HEK293 (cell line): ENCODE results near the gene GP9.

Experiments used
- SP3 ChIP-seq: fragments of 450-650 bp; formaldehyde crosslinking; IDR thresholded peaks from 2 replicates; pipeline ENCODE4 v1.5.1; 2016; ENCODE audit warnings: missing biosample characterization, missing genetic modification characterization
- TRIM28 ChIP-seq: IDR thresholded peaks from 2 replicates; pipeline ENCODE4 v1.6.1; 2011; ENCODE audit warnings: low read length, control low read depth, borderline replicate concordance
- YY1 ChIP-seq: fragments of 450-650 bp; formaldehyde crosslinking; IDR thresholded peaks from 2 replicates; pipeline ENCODE4 v1.5.1; 2018; ENCODE audit warnings: missing biosample characterization, missing genetic modification characterization
- TF ChIP-seq, protein P1 (sequence below): fragments of 450-650 bp; formaldehyde crosslinking; IDR thresholded peaks from 2 replicates; pipeline ENCODE4 v1.5.1; 2016; ENCODE audit warnings: missing biosample characterization, missing genetic modification characterization
- TF ChIP-seq, protein P2 (sequence below): fragments of 450-650 bp; formaldehyde crosslinking; IDR thresholded peaks from 2 replicates; pipeline ENCODE4 v1.5.1; 2016; ENCODE audit warnings: missing biosample characterization, missing genetic modification characterization

DNA sequence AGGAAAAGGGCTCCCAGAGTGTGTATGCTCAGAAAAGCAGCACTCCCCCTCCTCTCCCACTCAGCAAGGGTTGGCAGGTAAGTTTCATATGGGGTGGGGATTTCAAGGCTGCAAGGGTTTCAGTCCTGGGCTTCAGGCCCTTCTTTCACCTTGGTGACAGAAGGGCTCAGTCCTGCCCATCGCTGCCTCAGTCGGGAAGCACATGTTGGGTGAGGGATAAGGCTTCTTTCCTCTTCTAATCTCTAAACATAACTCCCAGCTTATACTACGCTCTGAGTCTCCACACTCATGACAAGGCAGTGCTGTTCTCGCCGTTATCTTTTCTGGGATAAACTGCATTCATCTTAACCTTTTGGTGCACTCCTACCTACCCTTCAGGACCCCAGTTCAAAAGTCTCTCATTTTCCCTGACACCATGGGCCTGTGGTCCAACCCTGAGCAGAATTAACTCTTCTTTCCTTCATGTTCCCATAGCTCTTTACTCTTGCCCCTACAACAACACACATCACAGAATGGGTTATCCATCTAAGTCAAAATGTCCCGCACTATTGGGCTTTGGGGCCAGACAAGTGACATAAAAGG lies 44.0 kb downstream of the GP9 start:
- TF ChIP-seq, protein P1, sequence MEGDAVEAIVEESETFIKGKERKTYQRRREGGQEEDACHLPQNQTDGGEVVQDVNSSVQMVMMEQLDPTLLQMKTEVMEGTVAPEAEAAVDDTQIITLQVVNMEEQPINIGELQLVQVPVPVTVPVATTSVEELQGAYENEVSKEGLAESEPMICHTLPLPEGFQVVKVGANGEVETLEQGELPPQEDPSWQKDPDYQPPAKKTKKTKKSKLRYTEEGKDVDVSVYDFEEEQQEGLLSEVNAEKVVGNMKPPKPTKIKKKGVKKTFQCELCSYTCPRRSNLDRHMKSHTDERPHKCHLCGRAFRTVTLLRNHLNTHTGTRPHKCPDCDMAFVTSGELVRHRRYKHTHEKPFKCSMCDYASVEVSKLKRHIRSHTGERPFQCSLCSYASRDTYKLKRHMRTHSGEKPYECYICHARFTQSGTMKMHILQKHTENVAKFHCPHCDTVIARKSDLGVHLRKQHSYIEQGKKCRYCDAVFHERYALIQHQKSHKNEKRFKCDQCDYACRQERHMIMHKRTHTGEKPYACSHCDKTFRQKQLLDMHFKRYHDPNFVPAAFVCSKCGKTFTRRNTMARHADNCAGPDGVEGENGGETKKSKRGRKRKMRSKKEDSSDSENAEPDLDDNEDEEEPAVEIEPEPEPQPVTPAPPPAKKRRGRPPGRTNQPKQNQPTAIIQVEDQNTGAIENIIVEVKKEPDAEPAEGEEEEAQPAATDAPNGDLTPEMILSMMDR (tag by site-specific recombination), result no peak
- TF ChIP-seq YY1 (tag by site-specific recombination), result no peak
- TF ChIP-seq, protein P2, sequence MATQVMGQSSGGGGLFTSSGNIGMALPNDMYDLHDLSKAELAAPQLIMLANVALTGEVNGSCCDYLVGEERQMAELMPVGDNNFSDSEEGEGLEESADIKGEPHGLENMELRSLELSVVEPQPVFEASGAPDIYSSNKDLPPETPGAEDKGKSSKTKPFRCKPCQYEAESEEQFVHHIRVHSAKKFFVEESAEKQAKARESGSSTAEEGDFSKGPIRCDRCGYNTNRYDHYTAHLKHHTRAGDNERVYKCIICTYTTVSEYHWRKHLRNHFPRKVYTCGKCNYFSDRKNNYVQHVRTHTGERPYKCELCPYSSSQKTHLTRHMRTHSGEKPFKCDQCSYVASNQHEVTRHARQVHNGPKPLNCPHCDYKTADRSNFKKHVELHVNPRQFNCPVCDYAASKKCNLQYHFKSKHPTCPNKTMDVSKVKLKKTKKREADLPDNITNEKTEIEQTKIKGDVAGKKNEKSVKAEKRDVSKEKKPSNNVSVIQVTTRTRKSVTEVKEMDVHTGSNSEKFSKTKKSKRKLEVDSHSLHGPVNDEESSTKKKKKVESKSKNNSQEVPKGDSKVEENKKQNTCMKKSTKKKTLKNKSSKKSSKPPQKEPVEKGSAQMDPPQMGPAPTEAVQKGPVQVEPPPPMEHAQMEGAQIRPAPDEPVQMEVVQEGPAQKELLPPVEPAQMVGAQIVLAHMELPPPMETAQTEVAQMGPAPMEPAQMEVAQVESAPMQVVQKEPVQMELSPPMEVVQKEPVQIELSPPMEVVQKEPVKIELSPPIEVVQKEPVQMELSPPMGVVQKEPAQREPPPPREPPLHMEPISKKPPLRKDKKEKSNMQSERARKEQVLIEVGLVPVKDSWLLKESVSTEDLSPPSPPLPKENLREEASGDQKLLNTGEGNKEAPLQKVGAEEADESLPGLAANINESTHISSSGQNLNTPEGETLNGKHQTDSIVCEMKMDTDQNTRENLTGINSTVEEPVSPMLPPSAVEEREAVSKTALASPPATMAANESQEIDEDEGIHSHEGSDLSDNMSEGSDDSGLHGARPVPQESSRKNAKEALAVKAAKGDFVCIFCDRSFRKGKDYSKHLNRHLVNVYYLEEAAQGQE (tag by site-specific recombination), result no peak
- no peak for TF ChIP-seq SP3 (tag by site-specific recombination)
- no peak for TF ChIP-seq TRIM28
